Upper lobe of right lung (tissue), 1 donor: ENCODE data around the gene LAP3. TPM values are rescaled to one million over a fixed set of nuclear protein-coding genes. Genes with fewer than 3 reads are reported as not detected.

Source experiments
- ATAC-seq: fragments of 200-7000 bp; cut with Tn5 transposase; one replicate; pipeline ENCODE4 v1.9.1; 2020; ENCODE audit warnings: mild to moderate bottlenecking, moderate library complexity
- DNase-seq: peaks from one replicate; pipeline ENCODE4 v3.0.0-alpha.2; 2020
- H3K27ac ChIP-seq: fragments of 200-600 bp; one replicate; pipeline ENCODE4 v1.8.0; 2022
- H3K27me3 ChIP-seq: fragments of 200-600 bp; one replicate; pipeline ENCODE4 v1.8.0; 2022; ENCODE audit warnings: mild to moderate bottlenecking
- H3K36me3 ChIP-seq: fragments of 200-600 bp; one replicate; pipeline ENCODE4 v1.8.0; 2022
- H3K4me1 ChIP-seq: fragments of 200-600 bp; one replicate; pipeline ENCODE4 v1.8.0; 2022
- H3K4me3 ChIP-seq: fragments of 200-600 bp; one replicate; pipeline ENCODE4 v1.8.0; 2022; ENCODE audit warnings: mild to moderate bottlenecking
- H3K9me3 ChIP-seq: fragments of 200-600 bp; one replicate; pipeline ENCODE4 v1.8.0; 2022
- intact Hi-C: fragments of 100-400 bp; cut with DNase I; formaldehyde crosslinking; loops from one replicate; pipeline ENCODE4 v1.11.0; 2022
- total RNA-seq: library from RNA; stranded (reverse); fragmentation: NEBNext Ultra II Directional; extraction: Animal tissue kit (Norgen Biotek cat#: 25700); gene quantifications from one replicate; pipeline ENCODE4 v1.2.1, GENCODE V29; 2021
- TF ChIP-seq, protein P1 (sequence below): fragments of 200-600 bp; IDR thresholded peaks from one replicate; pipeline ENCODE4 v1.8.0; 2022; ENCODE audit warnings: antibody characterized with exemption
- donor health status: DM: no; HTN: yes; CAD: no; lungs with severe emphysema.

LAP3 gene
- total RNA-seq, 1 donor from 2014 or later: 97.6 TPM

GRCh38 chr4:17623451-17624001 is 46.5 kb downstream of the LAP3 start:
- H3K27me3 ChIP-seq: no peaks in the 10 kb centered on the region
- H3K4me3 ChIP-seq: no peak overlapping the region
- H3K36me3 ChIP-seq: peaks cover 94% of the 10 kb centered on the region
- no peak overlapping the region for H3K27ac ChIP-seq
- ATAC-seq (no peak), DNase-seq (no peak)
- TF ChIP-seq, protein P1, sequence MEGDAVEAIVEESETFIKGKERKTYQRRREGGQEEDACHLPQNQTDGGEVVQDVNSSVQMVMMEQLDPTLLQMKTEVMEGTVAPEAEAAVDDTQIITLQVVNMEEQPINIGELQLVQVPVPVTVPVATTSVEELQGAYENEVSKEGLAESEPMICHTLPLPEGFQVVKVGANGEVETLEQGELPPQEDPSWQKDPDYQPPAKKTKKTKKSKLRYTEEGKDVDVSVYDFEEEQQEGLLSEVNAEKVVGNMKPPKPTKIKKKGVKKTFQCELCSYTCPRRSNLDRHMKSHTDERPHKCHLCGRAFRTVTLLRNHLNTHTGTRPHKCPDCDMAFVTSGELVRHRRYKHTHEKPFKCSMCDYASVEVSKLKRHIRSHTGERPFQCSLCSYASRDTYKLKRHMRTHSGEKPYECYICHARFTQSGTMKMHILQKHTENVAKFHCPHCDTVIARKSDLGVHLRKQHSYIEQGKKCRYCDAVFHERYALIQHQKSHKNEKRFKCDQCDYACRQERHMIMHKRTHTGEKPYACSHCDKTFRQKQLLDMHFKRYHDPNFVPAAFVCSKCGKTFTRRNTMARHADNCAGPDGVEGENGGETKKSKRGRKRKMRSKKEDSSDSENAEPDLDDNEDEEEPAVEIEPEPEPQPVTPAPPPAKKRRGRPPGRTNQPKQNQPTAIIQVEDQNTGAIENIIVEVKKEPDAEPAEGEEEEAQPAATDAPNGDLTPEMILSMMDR: no peak
- intact Hi-C loops: no loop called here
- peaks cover 5% of the 10 kb centered on the region for H3K4me1 ChIP-seq
- no peaks in the 10 kb centered on the region for H3K9me3 ChIP-seq

- H3K4me1 ChIP-seq: no peaks in the 10 kb centered on the region
- ATAC-seq (no peak), DNase-seq (no peak)
- no peak overlapping the region for H3K4me3 ChIP-seq
- TF ChIP-seq, protein P1: no peak
- no peaks in the 10 kb centered on the region for H3K27me3 ChIP-seq
- intact Hi-C loops: loop anchor here (5.0 kb wide), 1 partner anchor 63 kb away; no protein-coding TSS in a partner anchor
- peaks cover 99% of the 10 kb centered on the region for H3K36me3 ChIP-seq
- no peaks in the 10 kb centered on the region for H3K9me3 ChIP-seq
- H3K27ac ChIP-seq: no peak overlapping the region
Observed at GRCh38 chr4:17624821-17625220, 47.8 kb downstream of the LAP3 start.

- ATAC-seq (no peak), DNase-seq (no peak)
- Histone ChIP-seq H3K4me3 (no peak overlapping the region), H3K27me3 (no peaks in the 10 kb centered on the region), H3K36me3 (peaks cover 98% of the 10 kb centered on the region), H3K4me1 (no peaks in the 10 kb centered on the region), H3K9me3 (no peaks in the 10 kb centered on the region), H3K27ac (no peak overlapping the region)
- intact Hi-C loops: no loop called here
- TF ChIP-seq, protein P1: no peak
Observed at GRCh38 chr4:17630228-17630627, 53.2 kb downstream of the LAP3 start.

DNA sequence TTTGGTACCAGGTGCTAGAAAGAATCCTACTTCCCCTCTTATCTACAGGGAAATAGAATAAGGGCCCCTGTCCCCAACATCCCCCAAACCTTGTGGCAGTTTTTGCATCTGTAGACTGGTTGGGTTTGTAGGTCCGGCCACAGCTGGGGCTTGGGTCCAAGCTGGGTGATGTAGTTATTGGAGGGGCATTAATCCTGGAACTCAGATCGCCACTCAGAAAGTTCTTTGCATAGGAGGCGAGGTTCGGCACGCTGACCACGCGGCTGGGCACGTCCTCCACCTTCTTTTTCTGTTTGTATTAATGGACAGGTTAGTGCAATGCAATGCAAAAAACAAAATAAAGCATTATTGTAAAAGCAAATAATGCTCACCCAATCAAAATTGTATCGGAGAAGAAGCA is 56.6 kb downstream of the LAP3 start:
- Histone ChIP-seq H3K36me3 (peaks cover 67% of the 10 kb centered on the region), H3K4me1 (no peaks in the 10 kb centered on the region), H3K4me3 (no peak overlapping the region), H3K9me3 (no peaks in the 10 kb centered on the region), H3K27ac (no peak overlapping the region), H3K27me3 (no peaks in the 10 kb centered on the region)
- intact Hi-C loops: no loop called here
- TF ChIP-seq, protein P1: no peak
- ATAC-seq: no peak
- no peak for DNase-seq

GRCh38 chr4:17635056-17635455 is 58.1 kb downstream of the LAP3 start:
- intact Hi-C loops: no loop called here
- H3K36me3 ChIP-seq: peaks cover 52% of the 10 kb centered on the region

More at GRCh38 chr4:17635056-17635455, 58.1 kb downstream of the LAP3 start:
- TF ChIP-seq, protein P1: no peak
- Histone ChIP-seq H3K27ac (no peak overlapping the region), H3K4me1 (no peaks in the 10 kb centered on the region), H3K4me3 (no peak overlapping the region), H3K27me3 (no peaks in the 10 kb centered on the region), H3K9me3 (no peaks in the 10 kb centered on the region)
- no peak for ATAC-seq
- DNase-seq: no peak
